Ovary (tissue), 3 donors: ENCODE results near the gene AFF4.

Experiments
- EP300 ChIP-seq: sonication (generic); formaldehyde crosslinking; IDR thresholded peaks from one replicate; pipeline ENCODE4 v1.6.1; 2017; ENCODE audit warnings: antibody characterized with exemption
- POLR2A ChIP-seq: fragments of 450-650 bp; IDR thresholded peaks from one replicate; pipeline ENCODE4 v1.6.1; 2017; ENCODE audit warnings: antibody characterized with exemption, mild to moderate bottlenecking, moderate library complexity
- TF ChIP-seq, protein P1 (sequence below), 3 donors: fragments of 450-650 bp in 2 of 3; fragments of 200-600 bp in 1 of 3; IDR thresholded peaks; one replicate each; pipeline versions ENCODE4 v1.5.1 to v1.8.0; 2016 to 2022; ENCODE audit warnings: antibody characterized with exemption in 3 of 3, mild to moderate bottlenecking in 1 of 3
- donor health status: DM: no; HTN: no; CAD: no.

DNA sequence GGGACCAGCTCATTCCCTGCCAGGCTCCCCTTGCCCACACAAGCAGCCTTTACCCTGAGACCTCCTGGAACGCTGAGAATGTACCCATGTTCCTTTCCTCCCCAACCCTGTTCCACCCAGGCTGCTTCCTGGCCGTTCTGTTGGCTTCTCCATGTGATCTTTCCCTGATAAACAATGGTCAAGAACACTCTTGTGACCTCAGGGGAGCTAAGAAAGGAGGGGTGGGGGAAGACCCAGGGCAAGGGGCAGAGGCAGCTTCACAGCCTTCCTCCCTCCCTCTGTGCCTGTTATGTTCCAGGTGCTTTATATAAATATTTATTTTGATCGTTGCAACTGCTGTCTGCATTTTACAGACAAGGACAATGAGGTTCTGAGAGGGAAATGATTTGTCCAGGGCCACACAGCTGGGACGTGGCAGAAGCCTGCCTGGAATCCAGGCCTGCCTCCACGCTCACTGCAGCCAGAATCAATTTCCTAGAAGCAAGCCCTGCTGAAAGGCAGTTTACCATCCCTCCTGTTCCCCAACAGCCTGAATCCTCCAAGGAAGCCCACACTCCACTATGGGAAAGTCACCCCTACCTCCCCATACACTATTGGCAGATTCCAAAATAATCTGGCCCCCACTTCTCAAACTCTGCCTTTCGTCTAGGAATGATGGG, 136.9 kb downstream of the AFF4 start:
- TF ChIP-seq, protein P1, sequence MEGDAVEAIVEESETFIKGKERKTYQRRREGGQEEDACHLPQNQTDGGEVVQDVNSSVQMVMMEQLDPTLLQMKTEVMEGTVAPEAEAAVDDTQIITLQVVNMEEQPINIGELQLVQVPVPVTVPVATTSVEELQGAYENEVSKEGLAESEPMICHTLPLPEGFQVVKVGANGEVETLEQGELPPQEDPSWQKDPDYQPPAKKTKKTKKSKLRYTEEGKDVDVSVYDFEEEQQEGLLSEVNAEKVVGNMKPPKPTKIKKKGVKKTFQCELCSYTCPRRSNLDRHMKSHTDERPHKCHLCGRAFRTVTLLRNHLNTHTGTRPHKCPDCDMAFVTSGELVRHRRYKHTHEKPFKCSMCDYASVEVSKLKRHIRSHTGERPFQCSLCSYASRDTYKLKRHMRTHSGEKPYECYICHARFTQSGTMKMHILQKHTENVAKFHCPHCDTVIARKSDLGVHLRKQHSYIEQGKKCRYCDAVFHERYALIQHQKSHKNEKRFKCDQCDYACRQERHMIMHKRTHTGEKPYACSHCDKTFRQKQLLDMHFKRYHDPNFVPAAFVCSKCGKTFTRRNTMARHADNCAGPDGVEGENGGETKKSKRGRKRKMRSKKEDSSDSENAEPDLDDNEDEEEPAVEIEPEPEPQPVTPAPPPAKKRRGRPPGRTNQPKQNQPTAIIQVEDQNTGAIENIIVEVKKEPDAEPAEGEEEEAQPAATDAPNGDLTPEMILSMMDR (IDR thresholded peaks at IDR 0.05), result no peak
- TF ChIP-seq POLR2A (no peak), EP300 (no peak)
